ENCODE data around the gene ZKSCAN8. TPM values are rescaled to one million over a fixed set of nuclear protein-coding genes. Genes with fewer than 3 reads are reported as not detected.

ZKSCAN8 gene
- total RNA-seq, 1 experiment from 2014 or later = 27.5 TPM

DNA sequence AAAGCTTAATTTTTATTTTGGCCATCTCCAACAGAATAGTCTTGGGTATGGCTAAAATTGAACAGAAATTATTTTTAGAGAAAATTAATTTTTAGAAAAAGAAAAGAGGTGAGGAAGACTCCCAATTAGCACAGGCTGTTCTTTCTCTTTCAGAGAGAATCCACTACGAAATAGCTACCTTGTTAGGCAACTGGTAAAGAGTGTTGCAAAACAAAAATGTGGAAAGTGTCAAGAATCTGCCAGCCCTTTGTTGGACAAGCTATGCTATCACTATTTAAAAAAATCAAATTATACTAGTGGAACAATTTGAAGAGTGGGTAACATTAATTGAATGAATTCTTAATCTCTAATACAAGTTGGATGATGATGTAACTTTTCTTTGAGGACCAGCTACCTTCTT lies 64.2 kb downstream of the ZKSCAN8 start:
- CTCF ChIA-PET = no interaction called here
- BruUV-seq (replicated peaks) = no TSS peak
- no peaks in the 10 kb centered on the region for H3K27me3 Mint-ChIP-seq (ENCODE audit: unreplicated experiment)

DNA sequence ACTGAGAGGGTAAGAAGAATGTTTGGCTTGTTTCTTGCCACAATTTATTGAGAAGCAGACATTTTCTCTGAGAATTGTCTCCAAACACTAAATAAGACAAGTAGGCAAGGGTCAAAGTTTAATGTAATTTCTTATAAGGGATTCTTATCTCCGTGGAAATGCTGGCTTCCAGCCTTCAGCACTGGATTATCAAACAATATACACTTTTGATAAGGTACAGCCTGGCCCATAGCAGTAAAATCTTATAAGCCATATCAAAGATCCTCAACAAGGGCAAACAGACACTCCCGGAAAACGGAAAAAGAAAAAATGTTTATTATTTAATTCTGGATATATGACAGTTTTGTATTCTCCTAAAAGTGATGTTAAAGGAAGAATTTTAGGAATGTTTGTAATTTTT lies 64.8 kb downstream of the ZKSCAN8 start:
- Mint-ChIP-seq H3K36me3 (ENCODE audit: insufficient read depth, unreplicated experiment) (no peaks in the 10 kb centered on the region), H3K4me3 (ENCODE audit: low read depth, unreplicated experiment) (no peak overlapping the region), H3K9me3 (ENCODE audit: low read depth, unreplicated experiment) (no peaks in the 10 kb centered on the region), H3K27me3 (ENCODE audit: unreplicated experiment) (no peaks in the 10 kb centered on the region), H3K4me1 (ENCODE audit: low read depth, unreplicated experiment) (peaks cover 2% of the 10 kb centered on the region), H3K27ac (ENCODE audit: unreplicated experiment) (no peak overlapping the region)
- CTCF ChIA-PET = no interaction called here
- TF ChIP-seq, protein P1, sequence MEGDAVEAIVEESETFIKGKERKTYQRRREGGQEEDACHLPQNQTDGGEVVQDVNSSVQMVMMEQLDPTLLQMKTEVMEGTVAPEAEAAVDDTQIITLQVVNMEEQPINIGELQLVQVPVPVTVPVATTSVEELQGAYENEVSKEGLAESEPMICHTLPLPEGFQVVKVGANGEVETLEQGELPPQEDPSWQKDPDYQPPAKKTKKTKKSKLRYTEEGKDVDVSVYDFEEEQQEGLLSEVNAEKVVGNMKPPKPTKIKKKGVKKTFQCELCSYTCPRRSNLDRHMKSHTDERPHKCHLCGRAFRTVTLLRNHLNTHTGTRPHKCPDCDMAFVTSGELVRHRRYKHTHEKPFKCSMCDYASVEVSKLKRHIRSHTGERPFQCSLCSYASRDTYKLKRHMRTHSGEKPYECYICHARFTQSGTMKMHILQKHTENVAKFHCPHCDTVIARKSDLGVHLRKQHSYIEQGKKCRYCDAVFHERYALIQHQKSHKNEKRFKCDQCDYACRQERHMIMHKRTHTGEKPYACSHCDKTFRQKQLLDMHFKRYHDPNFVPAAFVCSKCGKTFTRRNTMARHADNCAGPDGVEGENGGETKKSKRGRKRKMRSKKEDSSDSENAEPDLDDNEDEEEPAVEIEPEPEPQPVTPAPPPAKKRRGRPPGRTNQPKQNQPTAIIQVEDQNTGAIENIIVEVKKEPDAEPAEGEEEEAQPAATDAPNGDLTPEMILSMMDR (IDR thresholded peaks at IDR 0.05; ENCODE audit: unreplicated experiment) = no peak
- BruUV-seq (replicated peaks) = no TSS peak
- intact Hi-C loops (cut with micrococcal nuclease; ENCODE audit: unreplicated experiment) = no loop called here
- no peak for DNase-seq

More for the DNA sequence above, 64.2 kb downstream of the ZKSCAN8 start:
- Mint-ChIP-seq H3K27ac (ENCODE audit: unreplicated experiment) (no peak overlapping the region), H3K4me3 (ENCODE audit: low read depth, unreplicated experiment) (no peak overlapping the region), H3K9me3 (ENCODE audit: low read depth, unreplicated experiment) (no peaks in the 10 kb centered on the region), H3K4me1 (ENCODE audit: low read depth, unreplicated experiment) (no peaks in the 10 kb centered on the region), H3K36me3 (ENCODE audit: insufficient read depth, unreplicated experiment) (no peaks in the 10 kb centered on the region)
- DNase-seq = no peak
- intact Hi-C loops (cut with micrococcal nuclease; ENCODE audit: unreplicated experiment) = no loop called here
- TF ChIP-seq, protein P1 (IDR thresholded peaks at IDR 0.05; ENCODE audit: unreplicated experiment) = no peak

DNA sequence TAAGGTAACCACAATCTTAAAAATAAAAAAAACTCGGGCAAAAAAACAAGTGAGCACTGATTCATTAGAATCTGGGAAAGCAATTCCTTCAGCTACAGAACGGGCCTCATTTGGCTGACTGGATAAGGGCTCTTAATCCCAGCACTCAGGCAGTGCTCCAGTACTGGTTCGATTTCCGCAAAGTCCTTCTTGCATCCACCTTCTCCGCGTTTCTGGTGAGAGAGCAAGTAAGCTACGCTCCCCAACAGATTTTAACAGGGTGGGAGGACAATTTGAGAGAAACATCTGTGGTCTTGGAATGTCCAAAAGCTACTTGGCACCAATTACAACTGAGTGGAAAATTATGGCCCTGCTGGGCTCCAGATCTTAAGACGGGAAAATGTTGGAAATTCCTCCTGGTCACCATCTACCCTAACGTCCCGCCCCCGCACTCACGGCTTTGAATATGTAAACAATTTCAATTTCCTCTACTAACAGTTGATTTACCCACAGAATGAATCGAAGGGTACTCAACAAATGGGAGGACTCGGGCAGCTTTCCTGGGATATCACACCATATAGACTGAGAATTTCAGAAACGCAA lies 65.3 kb downstream of the ZKSCAN8 start:
- CTCF ChIA-PET = no interaction called here
- Mint-ChIP-seq H3K27ac (ENCODE audit: unreplicated experiment) (no peak overlapping the region), H3K4me1 (ENCODE audit: low read depth, unreplicated experiment) (peaks cover 6% of the 10 kb centered on the region), H3K27me3 (ENCODE audit: unreplicated experiment) (no peaks in the 10 kb centered on the region), H3K9me3 (ENCODE audit: low read depth, unreplicated experiment) (no peaks in the 10 kb centered on the region), H3K36me3 (ENCODE audit: insufficient read depth, unreplicated experiment) (no peaks in the 10 kb centered on the region), H3K4me3 (ENCODE audit: low read depth, unreplicated experiment) (no peak overlapping the region)
- TF ChIP-seq, protein P1 (IDR thresholded peaks at IDR 0.05; ENCODE audit: unreplicated experiment) = no peak
- no peak for DNase-seq
- no TSS peak for BruUV-seq (replicated peaks)
- intact Hi-C loops (cut with micrococcal nuclease; ENCODE audit: unreplicated experiment) = no loop called here

DNA sequence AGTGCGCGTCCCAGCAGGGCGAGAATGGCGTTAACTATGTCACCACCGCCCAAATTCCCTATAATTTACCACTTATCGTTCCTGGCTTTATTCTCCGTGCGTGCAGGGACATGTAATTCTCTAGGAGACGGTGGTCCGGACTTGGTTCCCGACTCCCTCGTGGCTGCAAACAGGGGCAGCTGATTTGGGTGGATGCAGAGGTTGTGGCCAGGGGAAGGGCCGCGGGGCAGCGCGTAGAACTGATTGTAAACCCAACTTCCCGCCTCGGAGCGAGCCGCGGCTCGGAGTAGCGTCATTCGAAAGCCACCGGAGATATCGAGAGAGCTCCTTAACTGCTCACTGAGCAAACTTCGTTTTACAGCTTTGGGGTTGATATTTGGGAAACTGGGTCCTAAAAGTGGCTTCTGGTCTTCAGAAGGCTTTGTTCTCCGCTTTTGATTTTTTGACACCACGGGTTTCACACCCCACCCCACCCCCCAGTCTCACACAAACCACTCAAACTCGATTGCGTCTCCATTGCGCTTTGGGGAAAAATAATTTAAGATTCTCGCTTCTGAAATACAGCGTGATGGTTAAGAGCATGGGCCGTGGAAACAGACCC lies 65.9 kb downstream of the ZKSCAN8 start:
- intact Hi-C loops (cut with micrococcal nuclease; ENCODE audit: unreplicated experiment) = no loop called here
- H3K4me3 Mint-ChIP-seq (ENCODE audit: low read depth, unreplicated experiment) = no peak overlapping the region
- CTCF ChIA-PET = interaction anchor here (0.7 kb wide), 1 partner anchor 735 kb away, joined by 5 read pairs; the partner anchor contains the start of gene ZNF184
- no peaks in the 10 kb centered on the region for H3K9me3 Mint-ChIP-seq (ENCODE audit: low read depth, unreplicated experiment)
- peaks cover 8% of the 10 kb centered on the region for H3K4me1 Mint-ChIP-seq (ENCODE audit: low read depth, unreplicated experiment)
- BruUV-seq (replicated peaks) = no TSS peak
- TF ChIP-seq, protein P1 (IDR thresholded peaks at IDR 0.05; ENCODE audit: unreplicated experiment) = no peak
- H3K27me3 Mint-ChIP-seq (ENCODE audit: unreplicated experiment) = no peaks in the 10 kb centered on the region
- no peak for DNase-seq
- peaks cover 5% of the 10 kb centered on the region for H3K36me3 Mint-ChIP-seq (ENCODE audit: insufficient read depth, unreplicated experiment)
- H3K27ac Mint-ChIP-seq (ENCODE audit: unreplicated experiment) = no peak overlapping the region
